SK-N-MC (cell line): ENCODE data around the gene RAB7A.
"Not testable (repeated sequence)": the region's sequence is repeated elsewhere in the genome, so short reads cannot be mapped to it uniquely, and the experiment has no call there.

ENCODE experiments used
- EZH2 ChIP-seq: fragments of 200-600 bp; sonication (generic); IDR thresholded peaks from one replicate; pipeline ENCODE4 v1.6.1; 2017; ENCODE audit warnings: antibody characterized with exemption
- FOXP2 ChIP-seq: optimal IDR thresholded peaks from 2 replicates; pipeline ENCODE3; 2011; ENCODE audit warnings: mild to moderate bottlenecking, moderate library complexity; ENCODE audit not compliant: insufficient read depth; ENCODE audit errors: extremely low read length, control extremely low read depth
- POLR2AphosphoS5 ChIP-seq: IDR thresholded peaks from 2 replicates; pipeline ENCODE4 v1.6.1; 2012; ENCODE audit warnings: mild to moderate bottlenecking, low read depth, low read length, borderline replicate concordance

DNA sequence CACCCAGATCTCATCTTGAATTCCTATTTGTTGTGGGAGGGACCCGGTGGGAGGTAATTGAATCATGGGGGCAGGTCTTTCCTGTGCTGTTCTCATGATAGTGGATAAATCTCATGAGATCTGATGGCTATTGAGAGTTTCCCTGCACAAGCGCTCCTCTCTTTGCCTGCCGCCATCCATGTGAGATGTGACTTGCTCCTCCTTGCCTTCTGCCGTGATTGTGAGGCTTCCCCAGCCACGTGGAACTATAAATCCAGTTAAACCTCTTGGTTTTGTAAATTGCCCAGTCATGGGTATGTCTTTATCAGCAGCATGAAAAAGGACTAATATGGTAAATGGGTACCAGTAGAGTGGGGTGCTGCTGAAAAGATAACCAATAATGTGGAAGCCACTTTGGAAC lies 23.6 kb downstream of the RAB7A start:
- TF ChIP-seq POLR2AphosphoS5, EZH2, FOXP2: not testable (repeated sequence)
